Measurements from ENCODE around the gene TEAD2.

Gene TEAD2

DNA sequence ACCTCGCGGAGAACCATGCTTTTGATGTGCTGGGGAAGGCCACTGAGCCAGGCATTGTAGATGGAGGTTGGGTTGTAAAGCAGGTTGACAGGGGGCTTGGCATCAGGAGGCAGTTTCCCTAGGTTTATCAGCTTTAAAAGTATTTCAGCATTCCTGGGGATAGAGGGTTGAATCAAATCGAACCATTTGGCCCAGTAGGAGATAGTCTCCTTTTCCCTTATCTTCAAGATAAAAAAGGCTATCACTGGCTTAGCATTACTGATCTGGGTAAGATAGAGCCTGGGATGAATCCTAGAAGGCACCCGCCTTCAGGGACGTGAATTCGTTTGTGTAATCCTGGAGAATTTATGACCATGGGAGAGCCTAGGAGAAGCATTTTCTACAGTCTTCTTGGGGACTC is 67.8 kb downstream of the TEAD2 start:
- DNase-seq: no peak
